HT1080 (cell line): ENCODE data around the gene LCN12. TPM values are rescaled to one million over a fixed set of nuclear protein-coding genes. Genes with fewer than 3 reads are reported as not detected.

ENCODE experiments used
- DNase-seq: peaks from one replicate; pipeline ENCODE4 v3.0.0-alpha.2; 2015; ENCODE audit warnings: low read depth
- total RNA-seq: library from RNA; depleted of rRNA; stranded (reverse); fragments of >200 nt; shearing (Covaris generic); gene quantifications from 2 replicates; pipeline ENCODE4 v1.2.3, GENCODE V29; 2014

Gene LCN12
- total RNA-seq, 1 experiment from 2014 or later, result not detected

DNA sequence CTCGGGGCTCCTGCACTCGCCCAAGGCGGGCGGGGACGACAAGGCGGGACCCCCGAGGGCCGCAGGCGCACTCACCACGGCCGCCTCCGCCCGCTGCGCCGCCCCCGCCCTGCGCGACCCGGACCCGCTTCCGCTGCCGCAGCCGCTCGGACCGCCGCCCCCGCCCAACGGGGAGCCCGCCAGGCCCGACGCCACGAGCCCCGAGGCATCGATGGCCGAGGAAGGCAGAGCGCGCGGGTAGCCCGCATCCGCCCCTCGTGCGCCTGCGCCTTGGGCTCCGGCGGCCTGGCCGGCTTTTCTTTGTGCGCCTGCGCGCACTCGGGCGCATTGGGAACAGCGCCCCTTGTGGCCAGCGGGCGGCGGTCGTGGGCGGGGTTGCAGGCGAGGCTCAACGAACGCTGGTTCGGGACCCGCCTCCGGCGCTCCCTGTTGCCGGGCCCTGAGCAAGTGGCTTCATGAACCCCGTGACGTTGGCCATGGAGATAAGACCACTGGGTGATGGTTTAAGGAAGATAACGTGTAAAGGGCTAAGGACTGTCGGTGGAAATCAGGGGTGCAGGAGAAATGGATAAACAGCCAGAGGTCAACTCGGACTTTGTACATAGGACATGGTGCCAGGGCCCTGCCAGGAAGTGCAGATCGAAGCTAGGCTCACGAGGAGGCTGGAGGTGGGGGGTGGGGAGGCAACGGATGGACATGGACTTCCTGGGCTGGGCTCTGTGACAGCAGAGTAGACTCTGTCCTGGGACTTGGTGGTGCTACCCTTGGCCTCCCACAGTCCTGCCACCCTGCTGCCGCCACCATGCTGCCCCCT is 7.3 kb upstream of the LCN12 start, which contains the start of the genes C8G and FBXW5:
C8G (plus strand) TSS at position 725 of the 814 bp plus-strand sequence; CDS start at position 803, 78 bp downstream.
FBXW5 (minus strand) TSS at position 220 of the 814 bp plus-strand sequence. CDS start 655 bp downstream, outside the sequence.
- peak; percentile 84 for DNase-seq

DNA sequence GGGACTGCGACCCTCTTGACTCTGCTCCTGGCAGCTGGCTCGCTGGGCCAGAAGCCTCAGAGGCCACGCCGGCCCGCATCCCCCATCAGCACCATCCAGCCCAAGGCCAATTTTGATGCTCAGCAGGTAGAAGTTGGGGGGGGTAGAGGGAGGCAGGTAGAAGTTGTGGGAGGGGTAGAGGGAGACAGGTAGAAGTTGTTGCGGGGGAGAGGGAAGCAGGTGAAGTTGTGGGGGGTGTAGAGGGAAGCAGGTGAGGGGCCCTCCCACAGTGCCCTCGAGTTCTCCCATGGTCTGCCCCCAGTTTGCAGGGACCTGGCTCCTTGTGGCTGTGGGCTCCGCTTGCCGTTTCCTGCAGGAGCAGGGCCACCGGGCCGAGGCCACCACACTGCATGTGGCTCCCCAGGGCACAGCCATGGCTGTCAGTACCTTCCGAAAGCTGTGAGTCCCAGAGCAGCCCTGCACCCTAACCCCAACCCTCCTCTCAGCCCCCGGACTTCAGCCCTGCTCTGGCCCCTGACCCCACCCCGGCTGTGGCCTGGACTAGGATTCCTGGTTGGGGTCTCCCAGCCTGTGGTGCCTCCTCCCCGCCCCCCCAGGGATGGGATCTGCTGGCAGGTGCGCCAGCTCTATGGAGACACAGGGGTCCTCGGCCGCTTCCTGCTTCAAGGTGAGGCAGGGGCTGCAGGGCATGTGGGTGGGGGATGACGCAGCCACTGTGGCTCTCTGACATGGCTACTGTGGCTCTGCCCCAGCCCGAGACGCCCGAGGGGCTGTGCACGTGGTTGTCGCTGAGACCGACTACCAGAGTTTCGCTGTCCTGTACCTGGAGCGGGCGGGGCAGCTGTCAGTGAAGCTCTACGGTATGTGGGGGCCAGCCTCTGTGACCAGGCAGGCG is 6.5 kb upstream of the LCN12 start:
- no peak for DNase-seq

DNA sequence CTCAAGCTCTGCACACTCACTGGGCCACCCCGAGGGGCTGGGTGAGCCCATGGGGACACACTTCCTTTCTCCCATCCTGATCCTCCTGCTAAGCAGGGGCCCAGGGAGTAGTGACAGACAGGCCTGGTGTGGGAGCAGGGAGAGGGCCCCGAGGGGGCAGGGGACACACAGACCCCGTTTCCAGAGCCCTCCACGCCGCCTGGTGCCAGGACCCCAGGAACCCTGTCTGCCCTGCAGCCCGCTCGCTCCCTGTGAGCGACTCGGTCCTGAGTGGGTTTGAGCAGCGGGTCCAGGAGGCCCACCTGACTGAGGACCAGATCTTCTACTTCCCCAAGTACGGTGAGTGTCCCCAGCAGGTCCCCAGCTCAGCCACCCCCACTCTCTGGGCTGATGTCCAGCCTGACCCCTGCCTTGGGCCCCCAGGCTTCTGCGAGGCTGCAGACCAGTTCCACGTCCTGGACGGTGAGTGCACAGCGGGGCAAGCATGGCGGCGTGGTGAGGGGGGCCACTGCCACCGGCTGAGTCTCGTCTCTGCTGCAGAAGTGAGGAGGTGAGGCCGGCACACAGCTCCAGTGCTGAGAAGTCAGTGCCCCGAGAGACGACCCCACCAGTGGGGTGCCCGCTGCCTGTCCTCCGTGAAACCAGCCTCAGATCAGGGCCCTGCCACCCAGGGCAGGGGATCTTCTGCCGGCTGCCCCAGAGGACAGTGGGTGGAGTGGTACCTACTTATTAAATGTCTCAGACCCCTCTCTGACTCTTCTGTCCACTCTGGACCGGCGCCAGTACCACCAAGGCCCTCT is 5.6 kb upstream of the LCN12 start:
- no peak for DNase-seq

DNA sequence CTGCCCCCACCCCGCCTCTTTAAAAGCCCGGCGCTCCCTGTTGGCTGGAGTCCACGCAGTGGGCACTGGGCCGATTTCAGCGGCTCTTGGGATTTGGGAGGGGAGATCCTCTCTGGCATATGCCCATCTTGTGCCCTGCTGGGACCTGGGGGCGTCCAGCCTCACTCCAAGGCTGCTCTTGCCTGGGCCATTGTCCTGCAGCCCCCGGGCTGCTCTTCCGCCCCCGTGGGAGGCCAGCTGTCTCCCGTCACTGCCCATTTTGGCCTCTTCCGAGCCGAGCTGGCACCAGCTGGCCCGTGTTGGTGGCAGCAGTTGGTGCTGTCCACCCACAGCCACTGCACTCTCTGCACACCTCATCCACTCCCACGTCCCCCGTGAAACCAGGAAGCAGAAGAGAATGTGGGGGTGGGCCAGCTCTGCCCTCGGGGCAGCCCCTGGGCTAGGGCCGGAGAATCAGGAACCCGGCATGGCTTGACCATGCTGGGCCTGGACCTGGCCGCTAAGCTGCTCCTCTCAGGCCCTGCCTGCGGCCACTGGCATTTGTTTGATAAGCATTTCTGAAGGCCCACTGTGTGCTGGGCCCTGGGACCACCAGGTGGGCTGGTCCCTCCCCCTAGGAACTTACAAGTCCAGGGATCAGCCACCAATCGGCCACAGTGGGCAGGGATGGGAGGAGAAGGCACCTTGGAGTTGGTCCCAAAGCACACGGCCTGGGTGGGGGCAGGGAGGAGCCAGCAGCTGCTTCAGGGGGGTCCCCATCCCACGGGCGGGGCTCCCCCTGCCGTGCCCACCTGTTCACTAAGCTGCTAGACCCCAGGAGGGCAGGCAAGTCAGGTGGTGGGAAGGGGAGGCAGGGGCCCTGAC is 4.8 kb upstream of the LCN12 start:
- DNase-seq, result no peak

DNA sequence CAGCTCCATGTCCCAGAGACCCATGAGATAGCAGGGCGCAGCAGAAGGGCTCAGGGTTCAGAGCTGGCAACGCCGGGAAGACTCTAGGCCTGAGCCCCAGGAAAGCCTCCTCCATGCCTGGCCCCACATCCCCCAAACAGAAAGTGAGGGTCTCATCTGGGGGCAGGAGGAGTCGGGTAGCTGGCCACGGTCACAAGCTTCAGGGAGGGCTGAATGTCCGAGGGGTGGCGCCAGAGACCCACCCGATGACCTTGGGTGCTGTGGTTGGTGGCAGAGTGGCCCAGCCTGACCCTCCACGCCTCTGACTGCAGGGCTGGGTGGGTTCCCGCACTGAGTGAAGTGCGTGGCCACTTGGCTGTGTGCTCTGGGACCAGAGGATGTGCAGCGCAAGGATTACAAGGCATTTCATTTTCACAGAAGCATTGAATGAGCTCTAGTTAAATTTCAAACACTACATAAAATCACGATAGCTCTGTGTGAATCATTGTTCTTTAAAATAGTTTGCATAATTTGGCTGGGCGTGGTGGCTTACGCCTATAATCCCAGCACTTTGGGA is 4.0 kb upstream of the LCN12 start:
- peak; percentile 42 for DNase-seq

DNA sequence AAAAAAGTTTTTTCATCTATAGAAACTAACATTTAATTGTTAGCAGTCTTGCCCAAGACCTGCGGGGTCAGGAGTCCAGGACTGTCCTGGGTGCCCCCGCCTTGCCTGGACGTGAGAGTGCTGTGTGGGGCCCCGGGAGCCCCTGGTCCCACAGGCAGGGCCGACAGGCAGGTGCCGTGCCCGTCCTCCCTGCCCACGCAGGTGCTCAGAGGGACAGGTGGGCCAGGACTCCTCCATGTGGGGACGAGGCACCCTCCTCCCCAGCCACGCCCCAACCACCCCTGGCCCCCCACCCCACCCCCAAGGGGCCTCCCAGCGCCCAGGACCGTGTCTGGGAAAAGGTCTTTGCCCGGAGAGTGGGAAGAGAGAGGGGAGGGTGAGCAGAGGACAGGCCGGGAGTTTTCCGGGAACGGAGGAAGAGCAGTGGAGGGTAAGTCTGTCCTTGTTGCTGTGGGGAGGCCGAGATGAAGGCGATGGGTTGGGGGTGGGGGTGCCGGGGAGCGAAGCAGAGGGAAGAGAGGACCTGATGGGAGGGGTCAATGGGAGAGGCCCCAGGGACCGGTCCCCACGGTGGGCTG is 2.7 kb upstream of the LCN12 start:
- DNase-seq, result no peak

DNA sequence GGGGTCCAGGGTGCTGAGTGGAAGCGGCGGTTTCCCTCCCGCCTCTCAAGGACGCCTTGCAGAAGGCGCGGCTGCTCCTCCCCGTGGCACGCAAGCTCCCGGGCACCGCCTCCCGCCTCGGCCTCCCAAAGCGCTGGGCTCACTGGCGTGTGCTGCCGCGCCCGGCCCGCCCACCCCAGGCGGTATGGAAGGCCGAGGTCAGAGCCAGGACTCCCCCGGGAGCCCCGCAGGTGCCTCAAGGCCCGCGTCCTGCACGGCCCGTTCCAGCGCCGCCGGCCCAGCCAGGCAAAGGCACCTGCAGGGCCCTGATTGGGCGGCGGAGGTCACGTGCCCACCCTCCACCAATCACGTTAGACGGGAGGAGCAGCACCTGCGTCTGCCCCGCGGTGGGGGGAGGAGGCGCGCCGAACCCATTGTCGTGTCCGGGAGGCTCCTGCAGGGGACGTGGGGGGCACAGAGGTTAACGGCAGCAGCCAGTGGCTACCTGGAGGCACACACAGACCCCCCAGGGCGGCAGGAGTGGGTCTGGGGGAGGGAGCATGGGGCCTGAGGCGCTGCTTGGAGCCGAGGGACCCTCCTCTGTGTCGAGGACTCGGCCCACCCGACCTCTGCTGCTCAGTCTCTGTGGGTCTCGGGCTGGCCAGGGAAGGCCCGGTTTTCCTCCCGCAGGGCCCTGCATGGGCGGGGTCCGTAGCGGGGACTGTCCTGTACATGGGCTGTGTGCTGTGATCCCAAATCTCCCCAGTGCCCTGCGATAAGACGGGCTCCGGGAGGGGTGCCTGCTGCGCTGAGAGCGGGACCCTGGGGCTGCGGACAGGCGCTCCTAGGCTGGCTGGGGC is 2.0 kb upstream of the LCN12 start:
- peak; percentile 76 for DNase-seq

DNA sequence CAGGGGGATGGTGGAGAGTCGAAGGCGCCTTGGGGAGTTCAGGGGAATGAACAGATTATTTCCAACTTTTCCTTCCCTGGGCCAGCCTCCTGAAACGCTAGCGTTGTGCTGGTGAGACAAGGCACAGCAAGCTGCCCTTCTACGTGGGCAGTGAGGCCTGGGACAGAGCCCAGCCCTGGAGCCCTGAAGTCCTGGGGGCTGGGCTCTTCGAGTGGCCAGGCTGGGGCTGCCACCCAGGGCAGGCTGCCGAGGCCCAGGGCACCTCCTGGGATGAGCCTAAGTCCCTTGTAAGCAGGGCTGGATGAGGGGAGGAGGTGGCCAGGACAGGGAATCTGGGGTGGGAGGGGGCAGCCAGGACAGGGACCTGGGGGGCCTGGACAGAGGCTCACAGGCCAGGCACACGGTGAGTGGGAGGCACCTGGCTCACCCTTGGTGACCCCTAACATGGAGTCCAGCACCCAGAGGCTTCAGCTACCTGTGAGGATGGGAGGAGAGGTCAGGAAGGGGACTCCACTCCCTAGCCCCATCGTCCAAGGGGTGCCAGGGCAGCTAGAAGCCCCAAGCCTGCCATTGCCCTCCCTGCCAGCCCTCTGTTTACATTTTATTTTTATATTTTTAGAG is 1.3 kb upstream of the LCN12 start:
- DNase-seq, result peak; percentile 20

DNA sequence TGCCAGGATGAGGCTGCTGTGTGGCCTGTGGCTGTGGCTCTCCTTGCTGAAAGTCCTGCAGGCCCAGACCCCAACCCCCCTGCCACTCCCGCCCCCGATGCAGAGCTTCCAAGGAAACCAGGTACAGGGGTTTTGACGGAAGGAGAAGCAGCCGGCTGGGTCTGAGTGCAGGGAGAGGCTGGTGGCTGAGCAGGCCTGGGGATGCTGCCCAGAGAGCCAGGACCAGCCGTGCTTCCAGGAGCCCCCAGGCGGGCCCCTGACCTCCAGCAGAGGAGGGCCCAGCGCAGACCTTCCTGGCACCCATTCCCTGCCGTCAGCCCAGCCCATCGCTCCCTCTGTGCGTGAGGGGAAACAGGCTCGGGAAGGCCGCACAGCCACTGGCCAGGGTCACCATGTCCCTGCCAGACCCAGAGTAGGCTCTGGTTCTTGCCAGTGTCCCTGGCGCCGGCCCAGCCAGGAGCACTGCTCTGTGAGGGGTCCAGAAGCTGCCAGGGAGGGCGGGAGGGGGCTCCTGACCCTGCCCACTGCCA is 313 bp downstream of the LCN12 start:
- DNase-seq, result no peak

DNA sequence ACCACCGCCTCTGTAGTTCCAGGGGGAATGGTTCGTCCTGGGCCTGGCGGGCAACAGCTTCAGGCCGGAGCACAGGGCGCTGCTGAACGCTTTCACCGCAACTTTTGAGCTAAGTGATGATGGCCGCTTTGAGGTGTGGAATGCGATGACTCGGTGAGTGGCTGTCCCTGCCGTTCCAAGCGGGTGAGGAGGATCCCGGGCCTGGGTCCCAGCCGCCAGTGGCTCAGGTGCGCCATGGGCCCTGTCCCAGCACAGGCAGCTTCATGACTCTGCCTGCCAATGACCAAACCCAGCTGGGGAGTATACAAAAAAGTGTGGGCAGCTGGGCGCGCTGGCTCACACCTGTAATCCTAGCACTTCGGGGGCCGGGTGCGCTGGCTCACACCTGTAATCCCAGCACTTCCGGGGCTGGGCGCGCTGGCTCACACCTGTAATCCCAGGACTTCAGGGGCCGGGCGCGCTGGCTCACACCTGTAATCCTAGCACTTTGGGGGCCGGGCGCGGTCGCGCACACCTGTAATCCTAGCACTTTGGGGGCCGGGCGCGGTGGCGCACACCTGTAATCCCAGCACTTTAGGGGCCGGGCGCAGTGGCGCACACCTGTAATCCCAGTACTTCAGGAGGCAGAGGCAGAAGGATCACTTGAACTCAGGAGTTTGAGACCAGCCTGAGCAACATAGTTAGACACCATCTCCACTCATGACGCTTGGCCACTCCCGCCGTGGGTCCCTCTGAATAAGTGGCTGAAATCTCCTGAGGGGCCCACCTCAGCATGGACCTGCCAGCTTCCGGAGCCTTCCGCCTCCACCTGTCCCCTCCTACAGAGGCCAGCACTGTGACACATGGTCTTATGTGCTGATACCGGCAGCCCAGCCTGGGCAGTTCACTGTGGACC is 1.1 kb downstream of the LCN12 start:
- no peak for DNase-seq

DNA sequence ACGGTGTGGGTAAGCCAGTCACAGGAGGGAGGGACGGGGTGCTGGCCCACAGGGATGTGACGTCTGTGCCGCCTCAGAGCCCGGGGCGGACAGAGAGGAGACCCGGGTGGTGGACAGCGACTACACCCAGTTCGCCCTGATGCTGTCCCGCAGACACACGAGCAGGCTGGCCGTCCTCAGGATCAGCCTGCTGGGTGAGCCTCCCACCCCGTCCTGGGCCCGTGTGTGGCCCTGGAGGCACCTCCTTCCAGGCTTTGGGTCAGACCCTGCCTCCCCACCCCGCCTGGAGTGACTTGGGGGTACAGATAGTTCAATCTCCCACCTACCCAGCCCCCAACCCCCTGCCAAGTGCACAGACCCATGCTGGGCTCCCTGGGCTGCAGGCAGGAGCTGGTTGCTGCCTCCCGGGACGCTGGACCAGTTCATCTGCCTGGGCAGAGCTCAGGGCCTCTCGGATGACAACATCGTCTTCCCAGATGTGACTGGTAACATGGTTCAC is 1.7 kb downstream of the LCN12 start:
- no peak for DNase-seq

DNA sequence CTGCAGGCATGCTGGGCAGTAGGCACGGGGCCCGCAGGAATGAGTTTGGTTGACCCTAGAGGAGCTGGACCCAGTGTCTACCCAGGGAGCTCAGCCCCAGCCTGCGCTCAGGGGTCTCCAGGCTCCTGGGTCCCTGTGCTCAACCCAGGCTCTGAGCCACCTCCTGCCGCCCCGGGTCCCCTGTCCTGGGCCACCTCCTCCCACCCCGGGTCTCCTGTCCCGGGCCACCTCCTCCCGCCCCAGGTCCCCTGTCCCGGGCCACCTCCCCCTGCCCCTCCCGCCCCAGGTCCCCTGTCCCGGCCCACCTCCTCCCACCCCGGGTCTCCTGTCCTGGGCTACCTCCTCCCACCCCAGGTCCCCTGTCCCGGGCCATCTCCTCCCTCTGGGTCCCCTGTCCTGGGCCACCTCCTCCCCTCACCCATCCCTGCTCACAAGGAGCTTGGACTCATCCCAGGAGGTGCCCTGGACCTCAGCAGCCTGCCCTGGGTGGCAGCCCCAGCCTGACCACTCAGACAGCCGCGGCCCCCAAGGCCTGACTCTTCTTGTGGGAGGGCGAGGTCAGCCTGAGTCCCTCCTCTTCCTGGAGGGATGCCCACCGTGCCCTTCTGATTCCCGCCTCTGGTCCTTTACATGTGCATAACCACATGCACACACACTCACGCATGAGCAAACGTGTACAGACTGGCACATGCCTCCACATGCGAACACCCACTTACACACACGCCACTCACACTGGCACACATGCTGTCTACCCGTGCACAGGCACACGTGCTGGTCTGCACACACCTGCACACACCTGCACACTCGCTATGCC is 2.4 kb downstream of the LCN12 start:
- no peak for DNase-seq

DNA sequence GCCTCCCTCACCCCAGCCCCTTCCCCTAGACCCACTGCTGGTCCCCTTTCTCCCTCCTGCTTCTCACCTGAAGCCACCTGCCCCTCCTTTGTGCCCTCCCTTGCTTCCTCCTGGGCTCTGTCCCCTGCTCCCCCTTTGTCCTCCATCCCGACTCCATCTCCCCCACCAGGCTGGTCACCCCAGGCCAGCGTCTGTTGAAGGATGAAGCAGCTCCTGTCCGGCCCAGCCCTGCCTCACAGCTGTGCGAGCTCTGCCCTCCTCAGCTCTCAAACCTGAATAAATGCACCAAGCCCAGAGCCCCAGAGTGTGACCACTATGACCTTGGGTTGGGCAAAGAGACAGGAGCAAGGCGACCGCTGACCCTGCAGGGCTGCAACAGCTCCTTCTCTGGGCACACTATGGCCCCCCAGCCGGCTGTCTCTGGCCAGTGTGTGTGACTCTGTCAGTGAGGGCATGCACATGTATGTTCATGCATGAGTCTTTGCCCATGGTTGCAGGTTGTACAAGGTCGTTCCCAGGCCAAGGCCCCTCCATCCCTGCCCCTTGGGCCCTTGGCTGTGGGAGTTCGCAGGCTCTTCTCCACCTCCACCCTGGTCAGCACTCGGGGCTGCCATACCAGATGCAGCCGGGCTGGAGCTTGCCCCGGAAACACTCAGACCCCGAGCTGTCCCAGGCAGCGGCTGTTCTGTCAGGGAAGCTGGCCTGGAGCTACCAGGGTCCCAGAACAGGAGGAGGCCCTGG is 3.3 kb downstream of the LCN12 start:
- no peak for DNase-seq

DNA sequence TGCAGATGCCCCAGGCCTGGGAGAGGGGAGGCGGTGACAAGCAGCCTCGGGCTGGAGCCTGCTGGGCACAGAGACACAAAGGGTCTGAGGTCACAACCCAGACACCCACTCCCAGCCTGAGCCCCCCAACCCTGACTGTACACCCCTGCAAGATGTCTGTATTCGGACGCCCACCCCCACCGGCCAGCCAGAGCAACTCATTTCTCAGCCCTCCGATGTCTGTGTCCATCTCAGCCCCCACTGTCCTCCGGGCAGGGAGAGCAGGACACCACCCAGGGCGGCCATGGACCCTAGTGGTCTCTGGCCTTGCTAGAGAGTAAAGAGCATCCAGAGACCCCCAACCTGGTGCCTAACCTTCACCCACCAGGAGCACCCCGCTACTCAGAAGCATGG is 3.9 kb downstream of the LCN12 start:
- DNase-seq, result no peak

DNA sequence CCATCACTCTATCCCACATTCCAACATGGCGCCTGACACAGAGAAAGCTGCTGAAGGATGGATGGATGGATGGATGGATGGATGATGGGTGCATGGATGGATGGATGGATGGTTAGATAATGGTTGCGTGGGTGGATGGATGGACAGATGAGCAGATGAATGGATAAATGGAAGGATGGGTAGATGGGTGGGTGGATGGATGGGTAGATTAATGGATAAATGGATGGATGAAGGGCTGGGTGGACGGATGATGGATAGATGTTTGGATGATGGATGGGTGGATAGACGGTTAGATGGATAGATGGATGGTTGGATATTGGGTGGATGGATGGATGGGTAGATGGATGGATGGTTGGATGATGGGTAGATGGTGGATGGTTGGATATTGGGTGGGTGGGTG is 4.5 kb downstream of the LCN12 start:
- DNase-seq, result no peak
